ENCODE data around the gene ATXN7L1. TPM values are rescaled to one million over a fixed set of nuclear protein-coding genes. Genes with fewer than 3 reads are reported as not detected.

Gene ATXN7L1
- total RNA-seq, 1 donor from 2014 or later: 18.6 TPM

- POLR2A ChIA-PET: no interaction called here
- Mint-ChIP-seq H3K27ac (no peak overlapping the region), H3K4me3 (no peak overlapping the region), H3K36me3 (ENCODE audit: low read depth) (no peaks in the 10 kb centered on the region), H3K27me3 (no peaks in the 10 kb centered on the region), H3K9me3 (no peaks in the 10 kb centered on the region), H3K4me1 (no peaks in the 10 kb centered on the region)
- no peak for TF ChIP-seq CTCF (IDR thresholded peaks at IDR 0.05)
- CTCF ChIA-PET: interaction anchor here (0.8 kb wide), 1 partner anchor 253 kb away, joined by 3 read pairs; no protein-coding TSS in a partner anchor
- ATAC-seq (ENCODE audit: low read depth) (no peak), DNase-seq (no peak)
- intact Hi-C loops (cut with micrococcal nuclease): no loop called here
These were observed 120.0 kb downstream of the ATXN7L1 start for GRCh38 chr7:105756367-105756766.

- H3K27me3 Mint-ChIP-seq: no peaks in the 10 kb centered on the region
- ChIA-PET CTCF (interaction anchor here (0.7 to 2.2 kb wide), 2 partner anchors 8 to 424 kb away, joined by 3 to 6 read pairs; no protein-coding TSS in a partner anchor), POLR2A (no interaction called here)
- no peak for DNase-seq
- H3K36me3 Mint-ChIP-seq (ENCODE audit: low read depth): no peaks in the 10 kb centered on the region
- H3K4me3 Mint-ChIP-seq: no peak overlapping the region
- intact Hi-C loops (cut with micrococcal nuclease): no loop called here
- no peaks in the 10 kb centered on the region for H3K4me1 Mint-ChIP-seq
- no peak for TF ChIP-seq CTCF (IDR thresholded peaks at IDR 0.05)
- H3K9me3 Mint-ChIP-seq: no peaks in the 10 kb centered on the region
- no peak for ATAC-seq (ENCODE audit: low read depth)
- H3K27ac Mint-ChIP-seq: no peak overlapping the region
These were observed 123.6 kb downstream of the ATXN7L1 start for GRCh38 chr7:105752671-105753275.

GRCh38 chr7:105751054-105751453 is 125.3 kb downstream of the ATXN7L1 start:
- ChIA-PET POLR2A (no interaction called here), CTCF (interaction anchor here (1.4 to 2.2 kb wide), 2 partner anchors 8 to 10 kb away, joined by 3 to 6 read pairs; no protein-coding TSS in a partner anchor)
- H3K4me1 Mint-ChIP-seq: no peaks in the 10 kb centered on the region
- no peak for TF ChIP-seq CTCF (IDR thresholded peaks at IDR 0.05)
- DNase-seq (no peak), ATAC-seq (ENCODE audit: low read depth) (no peak)
- H3K4me3 Mint-ChIP-seq: no peak overlapping the region
- no peaks in the 10 kb centered on the region for H3K36me3 Mint-ChIP-seq (ENCODE audit: low read depth)
- H3K27me3 Mint-ChIP-seq: no peaks in the 10 kb centered on the region
- no peaks in the 10 kb centered on the region for H3K9me3 Mint-ChIP-seq
- no peak overlapping the region for H3K27ac Mint-ChIP-seq
- intact Hi-C loops (cut with micrococcal nuclease): no loop called here

GRCh38 chr7:105748701-105749100 is 127.7 kb downstream of the ATXN7L1 start:
- H3K4me3 Mint-ChIP-seq: no peak overlapping the region

More at GRCh38 chr7:105748701-105749100, 127.7 kb downstream of the ATXN7L1 start:
- no peaks in the 10 kb centered on the region for H3K9me3 Mint-ChIP-seq
- no peak overlapping the region for H3K27ac Mint-ChIP-seq
- DNase-seq: no peak
- no peak for ATAC-seq (ENCODE audit: low read depth)
- ChIA-PET CTCF (interaction anchor here (0.9 kb wide), 1 partner anchor 92 kb away, joined by 4 read pairs; no protein-coding TSS in a partner anchor), POLR2A (no interaction called here)
- intact Hi-C loops (cut with micrococcal nuclease): no loop called here
- H3K27me3 Mint-ChIP-seq: no peaks in the 10 kb centered on the region
- H3K4me1 Mint-ChIP-seq: peaks cover 8% of the 10 kb centered on the region
- H3K36me3 Mint-ChIP-seq (ENCODE audit: low read depth): no peaks in the 10 kb centered on the region
- no peak for TF ChIP-seq CTCF (IDR thresholded peaks at IDR 0.05)

Measured in activated B cell treated with CpG ODN at 0.5 μM for 24 hours (primary cell).